ENCODE measurements around the gene RAB9B.
"Not testable (repeated sequence)": the region's sequence is repeated elsewhere in the genome, so short reads cannot be mapped to it uniquely, and the experiment has no call there.

Gene RAB9B, protein sequence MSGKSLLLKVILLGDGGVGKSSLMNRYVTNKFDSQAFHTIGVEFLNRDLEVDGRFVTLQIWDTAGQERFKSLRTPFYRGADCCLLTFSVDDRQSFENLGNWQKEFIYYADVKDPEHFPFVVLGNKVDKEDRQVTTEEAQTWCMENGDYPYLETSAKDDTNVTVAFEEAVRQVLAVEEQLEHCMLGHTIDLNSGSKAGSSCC

DNA sequence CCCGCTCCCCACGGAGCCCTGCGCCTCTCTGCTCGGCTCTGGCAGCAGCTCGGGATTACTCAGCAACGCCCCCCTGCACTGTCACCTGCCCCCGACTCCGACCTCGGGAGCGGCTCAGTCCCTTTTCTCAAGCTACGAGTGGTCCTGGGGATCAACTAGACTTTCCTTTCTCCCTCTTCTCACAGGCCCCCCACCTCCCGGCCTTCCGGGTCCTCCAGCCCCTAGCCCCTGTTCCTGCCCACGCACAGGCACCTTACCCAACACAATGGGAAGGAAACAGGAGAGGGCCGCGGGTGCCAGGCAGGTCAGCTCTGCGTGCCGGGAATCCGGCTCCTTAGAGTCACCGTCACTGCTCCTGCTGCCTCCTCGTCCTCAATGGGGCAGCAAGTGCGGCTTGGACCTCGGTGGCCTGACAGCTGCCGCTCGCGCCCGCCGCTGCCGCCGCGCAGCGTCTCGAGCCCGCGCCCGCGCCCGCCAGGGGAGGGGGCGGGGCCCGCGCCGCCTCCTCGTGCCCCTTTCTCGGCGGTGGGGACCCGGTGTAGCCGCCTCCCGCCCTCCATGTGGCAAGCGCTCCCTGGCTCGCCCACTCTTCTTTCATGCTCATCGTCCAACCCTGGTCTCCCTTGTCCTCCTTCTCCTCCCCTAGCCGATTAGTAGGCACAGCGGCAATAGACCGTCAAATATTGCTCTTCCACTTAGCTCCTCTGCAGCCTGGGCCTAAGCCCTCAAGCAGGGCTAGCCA is at the start of gene RAB9B:
Gene RAB9B (minus strand): TSS at position 455 of the 742 bp plus-strand sequence. CDS start 6,473 bp downstream, outside the sequence.
- no peak for DNase-seq (ENCODE audit: low read depth)

DNA sequence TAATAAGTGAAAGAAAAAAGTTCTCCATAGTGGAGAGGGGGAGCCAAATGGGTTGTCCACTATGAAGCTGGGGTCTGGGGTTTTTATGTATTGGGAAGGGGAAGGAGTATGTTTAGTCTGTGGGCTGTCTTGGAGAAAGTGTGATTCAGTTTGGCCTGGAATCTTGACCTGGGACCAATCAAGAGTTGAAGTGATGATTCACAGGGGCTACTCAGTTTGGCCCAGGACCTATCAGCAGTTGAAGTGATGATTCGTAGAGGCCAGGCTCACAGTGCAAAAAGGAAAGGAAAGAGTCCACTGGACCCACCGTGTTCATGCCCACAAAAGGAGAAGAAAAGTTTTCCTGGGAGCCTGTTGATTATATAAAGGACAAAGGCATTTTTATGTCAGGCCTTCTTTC is 47.3 kb upstream of the RAB9B start:
- no peak for DNase-seq (ENCODE audit: low read depth)

DNA sequence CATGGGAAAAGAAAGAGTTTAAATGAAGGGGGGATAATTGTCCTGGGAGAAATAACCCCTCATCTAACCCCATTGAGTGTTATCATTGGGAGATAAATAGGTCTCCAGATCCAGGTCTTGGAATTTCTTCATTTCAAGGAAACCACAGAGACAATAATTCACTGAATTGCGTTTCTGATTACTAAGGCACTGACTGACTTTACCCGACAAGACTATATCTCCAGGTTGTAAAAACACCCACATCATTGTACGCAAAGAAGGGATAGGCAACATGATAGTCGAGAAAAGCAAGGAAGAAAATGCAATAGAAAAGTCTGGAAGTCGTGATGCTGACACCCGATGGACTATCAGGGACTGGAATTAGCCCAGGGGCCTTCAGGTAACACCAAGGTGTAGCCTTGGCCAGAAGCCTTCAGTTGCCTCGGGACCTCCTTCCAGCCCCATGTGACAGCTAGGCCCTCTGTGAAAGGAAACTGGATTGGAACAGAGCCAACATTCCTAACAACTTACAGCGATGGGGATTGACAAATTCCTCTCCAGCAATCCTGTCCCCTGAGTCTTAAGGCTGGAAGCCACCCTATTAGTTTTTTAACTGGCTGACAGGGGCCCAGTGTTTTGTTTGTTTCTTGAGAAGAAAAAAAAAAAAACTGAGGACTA is 46.5 kb upstream of the RAB9B start:
- no peak for DNase-seq (ENCODE audit: low read depth)

DNA sequence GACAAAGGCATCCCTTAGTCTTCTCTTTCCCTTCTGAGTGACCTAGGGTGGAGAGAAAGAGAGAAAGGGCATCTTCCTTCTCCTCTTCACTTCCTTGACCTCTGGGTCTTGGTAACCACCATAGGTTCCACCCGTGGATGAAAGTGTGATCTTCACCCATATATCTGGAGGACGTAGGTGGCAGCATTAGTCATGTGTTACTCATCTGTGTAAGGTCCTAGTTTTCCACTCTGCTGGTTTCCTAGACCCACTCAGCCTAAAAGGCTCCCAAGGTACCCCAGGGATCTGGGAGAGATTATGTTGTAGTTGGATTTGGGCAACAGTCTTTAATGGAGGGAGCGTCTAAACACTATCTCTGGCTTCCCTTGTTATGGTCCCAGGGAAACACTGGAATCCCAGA is 45.5 kb upstream of the RAB9B start:
- DNase-seq (ENCODE audit: low read depth): no peak

DNA sequence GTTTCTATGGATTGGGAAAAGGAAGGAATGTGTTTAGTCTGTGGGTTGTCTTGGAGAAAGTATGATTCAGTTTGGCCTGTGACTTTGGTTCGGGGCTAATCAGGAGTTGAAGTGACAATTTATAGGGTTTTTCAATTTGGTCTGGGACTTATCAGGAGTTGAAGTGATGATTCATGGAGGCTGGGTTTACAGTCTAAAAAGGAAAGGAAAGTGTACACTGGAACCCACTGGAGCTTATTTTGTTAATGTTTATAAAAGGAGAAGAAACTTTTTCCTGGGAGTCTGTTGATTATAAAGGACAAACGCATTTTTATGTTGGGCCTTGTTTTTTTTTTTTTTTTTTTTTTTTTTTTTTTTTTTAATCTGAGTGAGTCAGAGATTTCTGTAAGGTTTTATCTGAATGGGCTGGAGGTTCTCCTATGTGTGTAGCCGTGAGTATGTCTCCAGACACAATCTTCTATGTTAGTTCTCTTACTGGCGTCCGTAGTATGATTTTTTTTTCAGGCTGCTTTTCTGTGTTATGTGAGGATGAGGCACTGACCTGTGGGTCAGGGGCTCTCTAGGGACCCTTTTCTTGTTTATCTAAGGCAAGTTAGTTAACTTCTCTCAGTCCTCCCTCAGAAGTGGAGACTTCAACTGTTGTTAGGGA is 33.0 kb upstream of the RAB9B start:
- DNase-seq (ENCODE audit: low read depth): no peak

DNA sequence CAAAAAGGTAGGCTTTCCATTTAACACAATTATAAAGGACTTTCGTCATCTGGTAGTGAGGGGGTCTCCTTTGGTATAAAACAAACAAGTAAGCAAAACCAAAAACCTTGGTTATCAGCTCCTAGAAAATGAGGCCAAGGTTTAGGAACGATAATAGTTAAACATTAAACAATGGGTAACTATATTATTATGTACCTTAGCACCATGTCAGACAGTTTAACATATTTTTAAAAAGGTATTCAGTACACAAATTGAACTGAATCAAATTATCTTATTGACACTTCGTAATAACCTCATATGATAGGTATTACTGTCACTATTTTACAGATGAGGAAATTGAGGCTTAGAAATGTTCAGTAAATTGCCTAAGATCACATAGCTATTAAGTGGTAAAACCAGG is 32.1 kb upstream of the RAB9B start:
- no peak for DNase-seq (ENCODE audit: low read depth)

DNA sequence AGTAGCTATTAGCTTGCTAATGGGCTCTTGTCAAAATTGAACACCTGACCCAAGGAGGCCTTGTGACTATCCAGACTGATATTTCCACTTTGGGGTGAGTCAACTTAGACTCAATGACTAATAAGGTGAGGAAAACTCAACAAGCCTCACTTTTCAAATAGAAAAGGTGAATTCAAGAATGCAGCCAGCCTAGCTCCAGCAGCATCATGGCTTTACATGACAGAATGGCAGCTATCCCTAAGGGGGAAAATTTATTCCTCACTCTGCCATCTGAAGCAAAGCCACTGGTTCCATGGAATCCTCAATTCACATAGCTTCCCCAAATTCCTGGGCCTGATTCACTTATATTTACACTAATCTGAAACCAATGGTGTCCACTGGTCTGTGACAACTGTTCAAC is 29.1 kb upstream of the RAB9B start:
- no peak for DNase-seq (ENCODE audit: low read depth)

DNA sequence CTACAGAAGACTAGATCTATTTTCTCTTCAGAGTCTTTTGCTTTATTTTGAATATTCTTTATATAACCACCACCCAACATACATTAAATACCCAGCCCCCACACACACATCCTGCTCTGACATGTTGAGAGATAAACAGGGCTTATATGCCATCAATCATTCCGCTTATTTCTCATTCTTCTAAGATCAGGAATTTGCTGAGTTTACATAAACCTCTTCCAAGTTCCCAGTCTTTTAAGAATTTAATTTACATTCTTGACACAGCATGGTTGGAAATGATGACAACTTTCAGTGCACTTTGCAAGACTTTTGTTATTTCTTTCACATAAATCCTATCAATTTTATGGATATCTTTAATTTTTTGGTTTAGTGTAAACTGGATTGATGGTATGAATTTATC is 17.5 kb upstream of the RAB9B start:
- no peak for DNase-seq (ENCODE audit: low read depth)

DNA sequence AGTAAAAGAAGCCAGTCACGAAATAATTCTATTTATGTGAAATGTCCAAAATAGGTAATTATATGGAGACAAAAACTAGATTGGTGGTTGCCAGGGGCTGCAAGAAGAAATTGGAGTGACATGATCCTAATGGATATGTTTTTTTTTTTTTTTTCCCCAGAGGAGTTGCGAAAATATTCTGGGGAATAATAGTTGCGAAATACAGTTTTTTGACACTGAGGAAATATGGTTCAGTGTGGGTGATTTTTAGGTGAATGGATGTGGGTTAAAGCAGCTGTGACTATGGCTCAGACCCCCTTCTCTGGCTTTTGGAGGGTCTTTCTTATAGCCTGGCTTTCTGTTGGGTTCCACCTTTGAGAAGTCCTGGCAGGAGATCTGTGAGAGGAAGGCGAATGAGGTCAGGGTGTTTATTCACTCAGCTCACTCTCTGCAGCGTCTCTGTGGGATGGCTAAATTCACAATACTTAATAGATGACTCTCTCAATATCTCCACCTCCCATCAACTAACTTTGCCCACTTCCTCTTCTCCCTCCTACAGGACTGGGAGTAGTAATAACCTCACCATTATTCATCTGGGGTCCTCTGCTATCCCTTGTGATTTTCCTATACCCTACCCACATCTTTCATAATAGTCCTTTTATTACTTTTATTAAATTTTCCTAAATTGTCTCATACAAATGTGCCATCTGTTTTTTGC is 15.3 kb upstream of the RAB9B start:
- DNase-seq (ENCODE audit: low read depth): no peak

DNA sequence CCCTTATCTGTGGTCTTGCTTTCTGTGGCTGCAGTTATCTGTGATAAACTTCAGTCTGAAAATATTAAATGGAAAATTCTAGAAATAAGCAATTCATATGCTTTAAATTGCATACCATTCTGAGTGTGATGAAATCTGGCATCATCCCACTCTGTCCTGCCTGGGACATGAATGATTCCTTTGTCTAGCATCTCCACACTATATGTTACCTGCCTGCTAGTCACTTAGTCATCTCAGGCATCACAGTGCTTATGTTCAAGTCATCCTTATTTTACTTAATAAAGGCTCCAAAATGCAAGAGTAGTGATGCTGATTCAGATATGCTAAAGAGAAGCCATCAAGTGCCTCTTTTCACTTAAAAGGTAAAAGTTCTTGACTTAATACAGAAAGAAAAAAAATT is 14.3 kb upstream of the RAB9B start:
- no peak for DNase-seq (ENCODE audit: low read depth)

DNA sequence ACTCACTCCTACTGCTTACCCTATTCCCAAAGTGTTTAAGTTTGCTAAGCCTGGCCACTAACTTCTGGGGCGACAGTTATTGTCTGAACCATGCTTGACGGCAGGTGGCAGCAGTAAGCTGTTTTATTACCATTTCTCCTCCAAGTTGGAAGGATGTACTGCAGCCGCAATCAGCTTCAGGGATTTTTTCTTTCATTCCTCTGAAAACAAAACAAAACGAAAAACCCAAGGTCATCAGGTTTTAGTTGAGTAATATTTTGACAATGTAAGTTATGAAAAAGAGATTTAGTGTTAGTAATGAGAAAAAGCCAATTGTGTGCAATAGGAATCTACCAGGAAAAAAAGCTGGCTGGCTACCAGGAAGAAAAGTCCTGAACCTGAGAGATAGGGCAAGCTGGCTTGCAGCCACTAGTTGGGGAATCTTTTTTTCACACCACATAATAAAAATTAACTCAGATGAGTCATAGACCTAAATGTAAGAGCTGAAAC is 13.2 kb upstream of the RAB9B start:
- peak; percentile 67 for DNase-seq (ENCODE audit: low read depth)

DNA sequence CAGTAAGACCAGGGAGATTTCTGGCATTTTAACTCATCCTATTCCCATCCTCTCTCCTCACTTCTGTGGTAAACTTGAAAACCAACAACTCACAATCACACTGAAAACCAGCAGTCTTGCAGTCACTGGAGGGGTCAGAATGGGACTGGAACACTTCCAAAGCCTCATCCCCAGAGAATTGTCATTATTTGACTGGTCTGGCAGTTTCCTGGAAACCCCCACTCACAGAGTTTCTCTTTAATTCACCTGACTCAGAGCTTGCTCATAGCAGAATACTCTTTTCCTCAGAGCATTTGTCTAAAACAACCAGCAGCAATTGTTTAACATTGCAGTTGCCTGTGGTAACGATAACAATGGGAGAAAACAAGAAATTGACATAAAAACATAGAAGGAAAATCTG is 7.3 kb upstream of the RAB9B start:
- DNase-seq (ENCODE audit: low read depth): no peak

DNA sequence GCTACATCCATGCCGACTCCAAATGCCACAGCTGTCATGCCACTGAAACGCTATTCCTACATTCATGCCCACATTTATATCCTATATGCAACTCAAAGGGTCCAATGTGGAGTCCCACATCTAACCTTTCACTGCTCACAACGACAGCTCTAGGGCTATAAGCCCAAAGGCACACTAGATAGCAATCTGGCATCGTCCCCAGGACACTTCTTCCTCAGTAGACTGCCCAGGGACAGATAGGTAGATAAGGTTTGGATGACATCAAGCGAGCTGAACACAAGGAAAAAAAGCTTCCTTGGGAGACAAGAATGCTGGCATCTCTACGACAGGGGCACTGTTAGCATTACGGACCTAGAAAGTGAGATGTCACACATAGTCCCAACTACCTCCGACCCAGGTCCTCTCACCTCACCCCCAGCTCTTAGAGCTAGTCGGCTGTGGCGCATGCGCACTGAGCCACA is 685 bp downstream of the RAB9B start:
- no peak for DNase-seq (ENCODE audit: low read depth)

DNA sequence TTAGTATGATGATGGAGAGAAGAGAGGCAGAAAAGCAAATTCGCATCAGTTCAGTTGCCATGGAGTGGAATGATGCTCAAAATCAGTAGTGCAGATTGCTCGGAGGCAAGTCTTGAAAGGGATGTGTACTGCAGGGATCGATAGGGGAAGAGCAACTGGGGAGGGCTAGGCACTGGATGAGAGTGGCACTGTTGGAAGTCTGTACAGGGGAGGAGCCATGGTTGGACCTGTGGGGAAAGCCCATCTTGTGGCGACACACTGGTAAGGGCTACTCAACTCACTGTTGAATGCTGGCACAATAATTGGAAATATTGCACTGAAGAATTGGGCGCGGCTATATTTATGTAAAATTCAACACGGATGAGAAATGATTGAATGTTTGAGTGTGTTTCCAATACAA is 1.2 kb downstream of the RAB9B start:
- no peak for DNase-seq (ENCODE audit: low read depth)

DNA sequence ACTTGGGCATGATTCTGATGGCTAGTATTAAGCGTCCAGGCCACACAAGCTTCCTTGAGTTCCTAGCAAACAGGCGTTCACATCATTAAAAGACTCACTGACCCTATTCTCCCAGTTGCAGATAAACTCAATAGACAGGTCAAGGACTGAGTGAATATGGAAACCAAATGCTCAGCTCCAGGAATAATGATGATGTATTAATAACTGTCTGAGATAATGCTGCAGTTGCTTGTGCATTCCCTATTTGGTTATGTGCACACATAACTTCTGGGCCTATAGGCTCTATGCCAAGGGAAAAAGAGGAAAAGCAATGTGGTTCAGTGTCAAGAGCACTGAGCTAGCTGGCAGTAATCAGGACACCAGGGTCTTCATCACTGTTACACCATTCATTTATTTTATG is 3.5 kb downstream of the RAB9B start:
- DNase-seq (ENCODE audit: low read depth): no peak

DNA sequence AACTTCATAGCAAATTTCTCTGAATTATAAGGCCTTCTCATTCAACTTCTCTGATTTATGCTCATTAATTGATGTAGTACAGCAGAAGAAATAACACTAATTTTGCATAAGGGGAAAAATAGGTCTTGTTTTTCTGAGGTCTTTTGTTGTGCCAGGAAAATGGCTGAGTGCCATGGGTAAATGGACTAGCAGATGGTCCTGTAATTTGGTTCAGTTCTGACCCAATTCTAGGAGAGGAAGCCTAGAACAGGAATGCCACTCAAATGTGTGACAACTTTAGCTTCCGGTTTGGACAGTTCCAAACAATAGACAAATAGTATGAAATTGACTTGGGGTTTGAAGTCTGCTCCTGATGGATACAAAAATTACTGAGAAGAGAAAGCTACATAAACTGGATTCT is 6.2 kb downstream of the RAB9B start:
- DNase-seq (ENCODE audit: low read depth): no peak

DNA sequence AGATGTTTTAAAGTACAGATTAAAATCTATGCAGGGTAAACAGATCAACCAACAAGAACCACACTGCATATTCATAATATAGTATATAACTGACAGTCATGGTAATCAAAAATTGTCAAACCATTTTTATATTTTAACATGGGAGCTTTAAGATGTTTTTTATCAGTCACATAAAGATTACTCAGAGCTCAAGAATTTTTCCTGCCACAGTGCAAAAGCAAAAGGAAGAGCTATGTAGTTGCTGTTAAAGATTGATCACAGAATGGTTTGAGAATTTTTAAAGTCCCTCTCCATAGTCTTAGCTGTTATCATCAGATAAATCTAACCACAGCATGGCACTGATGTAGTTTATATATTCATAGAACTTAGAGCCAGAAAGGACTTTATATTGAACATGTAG is 8.5 kb downstream of the RAB9B start:
- DNase-seq (ENCODE audit: low read depth): no peak

DNA sequence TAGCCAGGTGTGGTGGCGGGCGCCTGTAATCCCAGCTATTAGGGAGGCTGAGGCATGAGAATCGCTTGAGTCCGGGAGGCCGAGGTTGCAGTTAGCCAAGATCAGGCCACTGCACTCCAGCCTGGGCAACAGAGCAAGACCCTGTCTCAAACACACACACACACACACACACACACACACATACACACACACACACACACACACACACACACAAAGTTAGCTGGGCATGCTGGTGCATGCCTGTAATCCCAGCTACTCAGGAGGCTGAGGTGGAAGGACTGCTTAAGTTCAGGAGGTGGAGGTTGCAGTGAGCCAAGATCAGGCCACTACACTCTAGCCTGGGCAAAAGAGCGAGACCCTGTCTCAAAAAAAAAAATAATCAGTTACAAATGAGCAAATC is 11.3 kb downstream of the RAB9B start:
- not testable (repeated sequence) for DNase-seq (ENCODE audit: low read depth)

DNA sequence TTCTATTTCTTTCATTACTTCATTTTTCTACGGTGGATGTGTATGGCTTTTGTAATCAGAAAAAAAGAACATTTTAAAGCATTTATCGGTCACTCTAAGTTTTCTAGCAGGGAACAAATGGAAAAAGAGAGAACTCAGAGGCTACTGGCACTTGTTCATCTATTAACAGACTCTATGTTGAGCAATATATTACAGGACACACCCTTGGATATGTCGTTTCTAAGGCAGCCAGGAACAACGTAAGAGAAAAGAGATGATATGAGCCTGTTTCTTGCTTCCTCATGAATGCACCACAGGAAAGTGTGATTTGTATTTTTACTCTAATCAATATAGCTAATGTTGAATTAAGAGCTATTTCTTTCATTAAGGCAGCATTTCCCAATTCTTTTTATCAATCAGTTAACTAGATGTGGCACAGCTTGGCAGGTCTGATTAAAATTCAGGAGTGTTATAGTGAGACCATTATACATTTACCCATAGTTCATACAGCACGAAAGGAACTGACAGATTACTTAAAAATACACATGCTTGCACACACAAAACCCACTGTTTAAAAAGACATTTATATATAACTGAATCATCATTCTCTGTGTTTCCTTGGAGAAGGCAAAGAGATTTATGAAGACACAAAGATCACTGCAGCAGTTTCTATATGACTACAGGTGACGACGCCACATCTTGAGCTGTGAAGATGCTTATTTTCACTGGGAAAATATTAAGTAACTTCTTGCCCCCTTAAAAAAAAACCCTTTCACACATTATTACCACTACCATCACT is 13.0 kb downstream of the RAB9B start:
- peak; percentile 17 for DNase-seq (ENCODE audit: low read depth)

DNA sequence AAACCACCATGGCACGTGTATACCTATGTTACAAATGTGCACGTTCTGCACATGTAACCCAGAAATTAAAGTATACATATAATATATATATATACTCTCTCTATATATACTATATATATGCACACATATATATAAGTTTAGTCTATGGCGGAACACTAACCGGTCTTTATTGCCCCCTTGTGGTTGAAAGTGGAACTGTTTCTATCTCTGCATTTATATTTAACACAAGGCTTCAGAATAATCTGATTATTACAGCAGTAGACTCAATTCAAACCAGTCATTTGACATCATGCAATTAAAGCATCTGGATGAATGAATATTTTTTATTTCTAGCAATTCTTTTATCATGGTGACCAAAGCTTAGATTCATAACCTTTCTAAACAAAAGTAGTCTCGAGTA is 14.6 kb downstream of the RAB9B start:
- no peak for DNase-seq (ENCODE audit: low read depth)

DNA sequence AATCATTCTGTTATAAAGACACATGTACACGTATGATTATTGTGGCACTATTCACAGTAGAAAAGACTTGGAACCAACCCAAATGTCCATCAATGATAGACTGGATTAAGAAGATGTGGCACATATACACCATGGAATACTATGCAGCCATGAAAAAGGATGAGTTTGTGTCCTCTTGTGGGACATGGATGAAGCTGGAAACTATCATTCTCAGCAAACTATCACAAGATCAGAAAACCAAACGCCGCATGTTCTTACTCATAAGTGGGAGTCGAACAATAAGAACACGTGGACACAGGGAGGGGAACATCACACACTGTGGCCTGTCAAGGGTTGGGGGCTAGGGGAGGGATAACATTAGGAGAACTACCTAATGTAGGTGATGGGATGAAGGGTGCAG is 15.0 kb downstream of the RAB9B start:
- DNase-seq (ENCODE audit: low read depth): not testable (repeated sequence)
